Measurements from ENCODE around the gene SPINK8. TPM values are rescaled to one million over a fixed set of nuclear protein-coding genes. Genes with fewer than 3 reads are reported as not detected.

Gene SPINK8
- total and polyA plus RNA-seq, 4 donors, result not detected

GRCh38 chr3:48361928-48362327, 28.5 kb upstream of the SPINK8 start:
- Histone ChIP-seq H3K36me3 (ENCODE audit: control insufficient read depth in 4 of 4, insufficient read depth in 3 of 4, low read depth in 1 of 4, low read length in 3 of 4) (no peaks in the 10 kb centered on the region), H3K27me3 (ENCODE audit: control insufficient read depth in 4 of 4, insufficient read depth in 4 of 4, low read length in 3 of 4) (no peaks in the 10 kb centered on the region), H3K4me1 (ENCODE audit: control insufficient read depth in 4 of 4, insufficient read depth in 4 of 4, low read length in 3 of 4) (no peaks in the 10 kb centered on the region), H3K4me3 (ENCODE audit: low read depth in 1 of 3, low read length in 3 of 3) (no peak overlapping the region), H3K9me3 (ENCODE audit: control insufficient read depth in 4 of 4, low read length in 3 of 4) (peaks cover 0 to 6% (median 0%) of the 10 kb centered on the region in 4 donors), H3K27ac (ENCODE audit: low read depth in 1 of 2, low read length in 2 of 2) (no peak overlapping the region), H3K9ac (ENCODE audit: low read depth in 1 of 2, low read length in 2 of 2) (no peak overlapping the region)
- DNase-seq (ENCODE audit: low spot score), result no peak
- no peak for TF ChIP-seq ZBTB33 (IDR thresholded peaks at IDR 0.05)
- TF ChIP-seq FOXA1 (IDR thresholded peaks at IDR 0.05), result no peak
- no peak for TF ChIP-seq ATF3 (IDR thresholded peaks at IDR 0.05)
- TF ChIP-seq FOXA2 (IDR thresholded peaks at IDR 0.05), result no peak

- Histone ChIP-seq H3K27me3 (ENCODE audit: control insufficient read depth in 4 of 4, insufficient read depth in 4 of 4, low read length in 3 of 4) (no peaks in the 10 kb centered on the region), H3K9ac (ENCODE audit: low read depth in 1 of 2, low read length in 2 of 2) (no peak overlapping the region), H3K4me3 (ENCODE audit: low read depth in 1 of 3, low read length in 3 of 3) (no peak overlapping the region), H3K27ac (ENCODE audit: low read depth in 1 of 2, low read length in 2 of 2) (no peak overlapping the region), H3K36me3 (ENCODE audit: control insufficient read depth in 4 of 4, insufficient read depth in 3 of 4, low read depth in 1 of 4, low read length in 3 of 4) (no peaks in the 10 kb centered on the region), H3K4me1 (ENCODE audit: control insufficient read depth in 4 of 4, insufficient read depth in 4 of 4, low read length in 3 of 4) (no peaks in the 10 kb centered on the region), H3K9me3 (ENCODE audit: control insufficient read depth in 4 of 4, low read length in 3 of 4) (no peaks in the 10 kb centered on the region)
- 79% methylated on average over 1 of the region's 1 CpG for WGBS
- TF ChIP-seq FOXA2 (IDR thresholded peaks at IDR 0.05), result no peak
- no peak for TF ChIP-seq SP1 (IDR thresholded peaks at IDR 0.05)
- TF ChIP-seq YY1 (IDR thresholded peaks at IDR 0.05), result no peak
- TF ChIP-seq JUND (IDR thresholded peaks at IDR 0.05), result no peak
- TF ChIP-seq REST (IDR thresholded peaks at IDR 0.05), result no peak
- DNase-seq (ENCODE audit: low spot score), result no peak
Measured at GRCh38 chr3:48356419-48356818, 23.0 kb upstream of the SPINK8 start.

- no peak for DNase-seq (ENCODE audit: low spot score)
- WGBS, result 93% methylated on average over 4 of the region's 4 CpGs
- Histone ChIP-seq H3K4me3 (ENCODE audit: low read depth in 1 of 3, low read length in 3 of 3) (no peak overlapping the region), H3K27me3 (ENCODE audit: control insufficient read depth in 4 of 4, insufficient read depth in 4 of 4, low read length in 3 of 4) (no peaks in the 10 kb centered on the region), H3K4me1 (ENCODE audit: control insufficient read depth in 4 of 4, insufficient read depth in 4 of 4, low read length in 3 of 4) (no peaks in the 10 kb centered on the region), H3K36me3 (ENCODE audit: control insufficient read depth in 4 of 4, insufficient read depth in 3 of 4, low read depth in 1 of 4, low read length in 3 of 4) (no peaks in the 10 kb centered on the region), H3K27ac (ENCODE audit: low read depth in 1 of 2, low read length in 2 of 2) (no peak overlapping the region), H3K9me3 (ENCODE audit: control insufficient read depth in 4 of 4, low read length in 3 of 4) (no peaks in the 10 kb centered on the region), H3K9ac (ENCODE audit: low read depth in 1 of 2, low read length in 2 of 2) (no peak overlapping the region)
- TF ChIP-seq MAX (IDR thresholded peaks at IDR 0.05) (no peak), JUND (IDR thresholded peaks at IDR 0.05) (no peak), SP1 (IDR thresholded peaks at IDR 0.05) (no peak), FOXA2 (IDR thresholded peaks at IDR 0.05) (no peak), TAF1 (conservative IDR thresholded peaks at IDR 0.05) (no peak), RAD21 (IDR thresholded peaks at IDR 0.05) (no peak), RXRA (IDR thresholded peaks at IDR 0.05) (no peak), FOXA1 (IDR thresholded peaks at IDR 0.05) (no peak), REST (IDR thresholded peaks at IDR 0.05) (no peak), YY1 (IDR thresholded peaks at IDR 0.05) (no peak), ATF3 (IDR thresholded peaks at IDR 0.05) (no peak), NR2F2 (IDR thresholded peaks at IDR 0.05) (no peak), HNF4G (IDR thresholded peaks at IDR 0.05) (no peak), EGR1 (IDR thresholded peaks at IDR 0.05; ENCODE audit: low read depth in 2 of 2) (no peak), GABPA (IDR thresholded peaks at IDR 0.05 in 1 of 2, conservative IDR thresholded peaks at IDR 0.05 in 1 of 2) (no peak), ZBTB33 (IDR thresholded peaks at IDR 0.05) (no peak)
Measured at GRCh38 chr3:48353987-48354386, 20.5 kb upstream of the SPINK8 start.

Measured in liver (tissue), 9 donors.